Right hindlimb (tissue), 1 donor: ENCODE measurements around the gene CDC42BPG.

Experiments
- DNase-seq: peaks from one replicate; pipeline ENCODE4 v3.0.0-alpha.2; 2018

The CDC42BPG gene

DNA sequence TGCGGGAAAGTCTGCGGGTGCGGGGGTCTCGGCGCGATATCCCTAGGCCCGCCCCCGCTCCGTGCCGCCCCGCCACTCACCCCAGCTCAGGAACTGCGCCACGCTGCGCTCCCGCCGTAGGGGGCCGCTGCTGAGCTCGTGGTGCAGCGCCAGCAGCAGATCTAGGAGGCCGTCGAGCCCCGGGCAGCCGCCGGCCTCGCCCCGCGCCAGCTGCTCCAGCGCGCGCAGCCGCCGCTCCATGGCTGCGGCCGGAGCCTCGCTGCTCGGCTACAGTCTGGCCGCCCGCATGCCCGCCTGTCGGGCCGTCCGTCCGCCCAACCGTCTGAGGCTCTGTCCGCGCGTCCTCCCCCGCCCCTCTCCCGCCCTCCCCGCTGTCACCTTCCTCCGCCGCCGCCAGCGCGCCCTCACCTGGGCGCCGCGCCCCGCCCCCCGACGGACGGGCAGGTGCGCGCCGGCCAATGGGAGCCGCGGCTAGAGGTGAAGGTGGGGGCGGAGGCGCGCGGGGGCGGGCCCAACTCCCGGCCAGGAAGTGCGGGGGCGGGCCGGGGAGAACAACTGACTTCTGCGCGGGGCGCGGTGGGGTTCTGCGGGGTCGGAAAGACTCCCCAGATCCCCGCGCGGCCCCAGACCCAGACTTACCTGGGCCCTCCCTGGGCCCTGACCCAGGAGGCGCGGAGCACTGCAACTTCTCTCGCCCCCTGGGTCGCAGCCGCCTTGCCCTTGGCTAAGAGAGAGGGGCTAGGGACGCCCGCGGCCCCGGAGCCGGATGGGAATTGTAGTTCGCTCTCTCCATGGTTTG lies at the start of gene CDC42BPG:
Gene CDC42BPG, minus strand, starts transcription at position 324 of the 799 bp plus-strand sequence. Its CDS starts 84 bp downstream, at position 240.
- peak; percentile 76 for DNase-seq

- no peak for DNase-seq
Measured at GRCh38 chr11:64893194-64894069, 49.0 kb upstream of the CDC42BPG start.

DNA sequence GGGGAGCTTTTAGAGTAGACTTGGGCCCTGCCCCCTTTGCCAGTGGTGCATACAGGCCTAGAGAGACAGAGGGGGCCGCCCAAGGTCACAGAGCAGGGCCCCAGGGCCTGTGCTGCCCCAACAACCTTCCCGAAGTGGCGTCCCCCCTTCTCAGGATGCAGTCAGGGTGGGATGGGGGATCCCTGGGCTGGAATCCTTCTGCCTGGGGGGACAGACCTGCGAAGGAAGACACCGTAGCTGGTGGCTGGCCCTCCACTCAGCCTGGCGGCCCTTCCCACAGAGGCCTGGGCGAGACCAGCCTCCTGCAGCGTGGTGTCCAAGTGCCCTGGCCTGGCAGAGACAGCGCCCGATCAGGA lies 48.4 kb upstream of the CDC42BPG start:
- DNase-seq, result no peak

DNA sequence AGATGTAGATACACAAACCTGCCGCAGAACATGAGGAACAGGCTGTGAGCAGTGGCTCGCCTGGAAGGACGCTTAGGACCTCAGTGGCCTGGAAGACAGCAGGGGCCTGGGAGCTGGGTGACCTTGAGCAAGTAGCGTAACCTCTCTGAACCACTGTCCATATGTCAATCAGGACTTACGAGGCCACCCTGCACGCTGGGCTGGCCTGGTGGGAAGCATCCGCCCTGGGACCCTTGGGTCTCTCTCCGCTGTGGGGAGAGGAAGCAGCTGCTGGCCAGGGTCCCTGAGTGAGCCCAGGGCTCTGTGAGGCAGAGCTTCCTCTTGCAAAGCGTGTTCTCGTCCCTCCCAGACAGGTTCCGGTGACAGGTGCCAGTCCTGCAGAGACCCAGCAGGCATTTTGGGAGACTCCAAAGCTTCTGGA lies 48.0 kb upstream of the CDC42BPG start:
- no peak for DNase-seq

DNA sequence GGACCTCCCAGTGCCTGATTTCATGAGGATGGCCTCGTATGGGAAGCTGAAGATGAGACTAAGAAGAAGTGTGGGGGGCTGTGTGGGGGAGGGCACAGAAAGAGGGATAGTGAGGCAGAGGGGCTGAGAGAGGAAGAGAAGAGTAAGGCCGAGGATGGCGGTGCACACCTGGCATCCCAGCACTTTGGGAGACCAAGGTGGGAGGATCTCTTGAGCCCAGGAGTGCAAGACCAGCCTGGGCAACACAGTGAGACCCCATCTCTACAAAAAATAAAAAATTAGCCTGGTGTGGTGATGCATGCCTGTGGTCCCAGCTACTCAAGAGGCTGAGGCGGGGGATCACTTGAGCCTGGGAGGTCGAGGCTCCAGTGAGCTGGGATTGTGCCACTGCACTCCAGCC lies 47.4 kb upstream of the CDC42BPG start:
- DNase-seq, result no peak

GRCh38 chr11:64891215-64891848 lies 46.9 kb upstream of the CDC42BPG start:
- DNase-seq, result no peak

- no peak for DNase-seq
Measured at GRCh38 chr11:64890522-64890939, 46.1 kb upstream of the CDC42BPG start.

GRCh38 chr11:64888729-64889511 lies 44.5 kb upstream of the CDC42BPG start:
- DNase-seq, result no peak

- DNase-seq, result no peak
Measured at GRCh38 chr11:64888406-64888728, 43.9 kb upstream of the CDC42BPG start.

GRCh38 chr11:64887757-64888405 lies 43.4 kb upstream of the CDC42BPG start:
- DNase-seq, result peak; percentile 83

DNA sequence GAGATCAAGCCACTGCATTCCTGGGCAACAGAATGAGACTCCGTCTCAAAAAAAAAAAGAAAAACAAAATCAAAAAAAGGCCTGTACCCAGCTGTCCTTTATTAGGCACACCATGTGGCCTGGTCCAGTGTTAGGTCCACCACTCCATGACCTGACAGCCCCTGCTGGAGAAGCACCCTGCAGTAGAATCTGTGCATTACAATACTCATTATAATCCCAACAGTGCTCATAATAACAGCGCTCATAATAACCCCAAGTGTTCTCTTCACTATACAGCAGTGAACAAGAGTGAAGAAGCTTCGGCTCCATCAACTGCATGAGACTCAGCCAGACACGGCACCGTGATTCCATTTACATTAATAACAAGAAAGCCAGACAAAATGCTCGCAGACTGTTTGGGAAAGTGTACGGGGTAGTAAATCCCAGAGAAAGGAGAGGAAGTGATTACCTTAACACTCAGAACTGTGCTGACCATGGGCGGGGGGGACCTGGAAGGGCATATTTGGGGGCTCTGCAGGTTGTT lies 42.8 kb upstream of the CDC42BPG start:
- DNase-seq, result no peak

- DNase-seq, result no peak
Measured at GRCh38 chr11:64885367-64886286, 41.2 kb upstream of the CDC42BPG start.

DNA sequence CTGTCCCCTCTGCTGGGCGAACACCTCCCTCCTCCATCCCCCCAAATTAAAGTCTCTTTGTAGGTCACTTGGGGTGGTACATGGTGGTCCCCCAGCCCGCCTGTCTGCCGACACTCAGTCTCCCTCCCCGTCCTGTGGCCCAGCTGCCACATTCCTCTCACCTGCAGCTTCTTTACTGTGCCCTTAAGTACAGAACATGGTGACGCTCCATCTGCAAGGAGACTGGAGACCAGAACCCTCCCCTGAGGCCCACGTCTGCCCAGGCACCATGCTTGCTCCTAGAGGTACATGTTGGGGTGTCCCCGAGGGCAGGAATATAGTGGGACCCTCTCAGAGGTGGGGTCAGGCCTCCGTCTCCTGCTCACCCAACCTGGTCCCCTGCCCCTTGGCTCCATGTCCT lies 39.6 kb upstream of the CDC42BPG start:
- no peak for DNase-seq

DNA sequence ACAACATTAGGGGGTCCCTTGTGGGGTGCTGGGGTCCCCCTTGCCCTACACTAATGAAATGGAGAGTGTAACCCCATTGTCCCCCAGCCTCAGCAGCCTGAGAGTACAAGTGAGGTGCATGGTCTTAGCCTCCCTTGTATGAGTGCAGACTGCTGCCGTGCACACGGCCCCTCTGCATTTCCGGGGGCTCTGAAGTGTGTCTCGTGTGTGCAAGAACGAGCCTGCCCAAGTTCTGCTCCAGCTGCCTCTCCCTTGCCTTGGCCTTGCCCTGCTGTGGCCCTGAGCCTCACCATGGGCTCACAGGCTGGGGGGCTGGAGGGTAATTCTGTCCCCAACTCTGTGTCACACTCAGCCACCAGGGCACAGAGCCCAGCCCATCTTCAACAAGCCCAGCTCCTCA lies 39.1 kb upstream of the CDC42BPG start:
- DNase-seq, result no peak

- no peak for DNase-seq
Measured at GRCh38 chr11:64882243-64882642, 37.8 kb upstream of the CDC42BPG start.

GRCh38 chr11:64881476-64881875 lies 37.0 kb upstream of the CDC42BPG start:
- no peak for DNase-seq

DNA sequence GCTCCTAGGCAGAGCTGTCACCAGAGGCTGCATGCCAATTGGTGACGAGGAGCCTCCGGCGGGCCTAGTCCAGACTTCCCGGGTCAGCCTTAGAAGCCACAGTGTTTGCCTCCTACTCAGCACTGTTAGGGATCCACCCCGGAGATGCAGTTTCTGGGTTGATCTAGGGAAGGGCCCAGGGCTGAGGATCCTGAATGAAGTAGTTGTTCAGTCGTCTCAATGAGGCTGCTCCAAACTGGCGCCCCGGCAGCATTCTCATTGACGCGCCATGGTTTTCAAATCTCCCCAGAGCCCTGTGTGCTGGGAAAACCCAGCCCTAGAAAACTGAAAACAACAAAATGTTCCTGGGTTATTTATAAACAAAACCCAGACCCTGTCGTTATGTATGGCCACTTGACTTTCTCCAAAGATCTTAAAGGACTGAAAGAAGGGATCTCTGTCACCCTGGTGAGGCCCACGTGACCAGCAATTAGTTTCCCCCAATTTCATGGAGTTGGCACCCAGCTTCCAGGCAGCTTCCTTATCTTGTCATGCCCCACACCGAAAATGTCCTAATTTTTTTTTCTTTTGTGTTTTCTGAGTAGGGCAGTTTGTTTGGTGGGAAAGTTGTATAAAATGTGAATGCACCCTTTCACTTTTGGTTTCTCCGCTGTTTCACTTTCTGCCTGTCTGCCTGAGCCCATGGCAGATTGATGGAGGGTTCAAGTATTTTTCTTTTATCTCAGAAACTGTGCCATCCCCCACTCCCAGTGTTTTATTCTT lies 36.0 kb upstream of the CDC42BPG start:
- DNase-seq, result no peak

GRCh38 chr11:64879244-64879900 lies 34.9 kb upstream of the CDC42BPG start:
- DNase-seq, result no peak

DNA sequence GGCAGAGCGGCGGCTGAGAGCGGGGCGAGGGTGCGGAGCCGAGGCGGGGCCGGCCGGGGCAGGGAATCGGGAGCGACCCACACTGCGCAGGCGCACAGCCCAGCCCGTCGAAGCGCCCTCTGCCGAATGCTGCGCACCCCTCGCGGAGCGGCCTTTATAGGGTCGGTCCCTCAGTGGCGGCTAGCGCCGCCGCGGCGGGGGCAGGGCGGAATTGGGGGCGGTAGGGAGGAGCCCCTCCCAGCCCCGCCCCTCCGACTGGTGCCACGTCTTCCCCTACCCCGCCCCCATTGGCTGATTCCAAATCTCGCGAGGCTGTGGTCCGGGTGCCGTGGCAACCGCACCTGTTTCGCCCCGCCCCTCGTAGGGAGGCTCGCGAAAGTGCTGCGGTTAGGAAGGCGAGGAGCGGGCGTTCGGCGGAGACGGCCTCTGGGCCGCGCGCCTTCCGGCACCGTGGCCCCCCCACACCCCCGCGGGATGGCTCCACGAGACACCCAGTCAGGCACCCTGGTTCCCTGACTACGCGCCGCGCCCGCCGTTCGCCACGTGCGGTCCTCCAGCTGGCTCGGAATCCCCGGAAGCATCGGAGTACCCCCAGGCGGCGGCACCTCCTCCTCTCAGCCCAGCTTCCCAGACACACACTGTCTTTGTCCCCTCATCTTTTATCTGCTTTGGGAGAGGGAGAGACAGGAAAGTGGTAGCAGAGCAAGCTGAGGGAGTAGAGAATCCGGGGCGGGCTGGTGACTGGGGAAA lies 34.2 kb upstream of the CDC42BPG start, which contains the start of gene EHD1:
Gene EHD1, minus strand, starts transcription at position 128 of the 750 bp plus-strand sequence. CDS start 157 bp downstream, outside the sequence.
- DNase-seq, result peak; percentile 99
